ENCODE measurements around the gene OR4S2.

Gene OR4S2, protein sequence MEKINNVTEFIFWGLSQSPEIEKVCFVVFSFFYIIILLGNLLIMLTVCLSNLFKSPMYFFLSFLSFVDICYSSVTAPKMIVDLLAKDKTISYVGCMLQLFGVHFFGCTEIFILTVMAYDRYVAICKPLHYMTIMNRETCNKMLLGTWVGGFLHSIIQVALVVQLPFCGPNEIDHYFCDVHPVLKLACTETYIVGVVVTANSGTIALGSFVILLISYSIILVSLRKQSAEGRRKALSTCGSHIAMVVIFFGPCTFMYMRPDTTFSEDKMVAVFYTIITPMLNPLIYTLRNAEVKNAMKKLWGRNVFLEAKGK

DNA sequence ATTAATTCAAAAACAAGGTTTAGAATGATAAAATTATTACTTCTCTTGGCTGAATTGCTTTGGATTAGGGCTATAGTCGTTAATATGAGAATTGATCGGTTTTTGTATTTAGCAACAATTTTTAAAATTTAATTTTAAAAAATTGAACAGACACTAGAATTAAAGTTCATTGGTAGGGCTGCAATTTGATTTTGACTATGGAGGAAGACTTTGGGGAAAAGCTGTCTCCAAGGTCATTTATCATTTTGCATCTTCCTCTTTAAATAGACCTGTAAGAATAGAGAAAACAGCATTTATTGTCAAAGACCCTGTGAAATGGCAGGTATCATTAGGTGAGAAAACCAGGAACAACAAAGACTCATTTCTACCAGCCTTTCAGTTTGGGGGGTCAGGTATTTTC lies at the start of gene OR4S2:
Gene OR4S2, plus strand, starts transcription at position 301 of the 400 bp plus-strand sequence. CDS start 2,577 bp downstream, outside the sequence.
- H3K4me3 ChIP-seq (ENCODE audit: low read depth, low read length) = no peak within 1 kb of the TSS
- DNase-seq (ENCODE audit: low read depth) = no peak
- TF ChIP-seq CTCF (IDR thresholded peaks at IDR 0.05; ENCODE audit: control insufficient read depth, extremely low read depth, insufficient read depth) = no peak

- no peak within 1 kb of the TSS for H3K4me3 ChIP-seq (ENCODE audit: low read depth, low read length)
- no peak for TF ChIP-seq CTCF (IDR thresholded peaks at IDR 0.05; ENCODE audit: control insufficient read depth, extremely low read depth, insufficient read depth)
- no peak for DNase-seq (ENCODE audit: low read depth)
Measured at GRCh38 chr11:55607545-55607944, 40.6 kb upstream of the OR4S2 start, which contains the start of gene OR4C11. Gene OR4C11, minus strand, starts transcription at chr11:55607645. Its CDS starts 3,272 bp downstream, at chr11:55604373.

DNA sequence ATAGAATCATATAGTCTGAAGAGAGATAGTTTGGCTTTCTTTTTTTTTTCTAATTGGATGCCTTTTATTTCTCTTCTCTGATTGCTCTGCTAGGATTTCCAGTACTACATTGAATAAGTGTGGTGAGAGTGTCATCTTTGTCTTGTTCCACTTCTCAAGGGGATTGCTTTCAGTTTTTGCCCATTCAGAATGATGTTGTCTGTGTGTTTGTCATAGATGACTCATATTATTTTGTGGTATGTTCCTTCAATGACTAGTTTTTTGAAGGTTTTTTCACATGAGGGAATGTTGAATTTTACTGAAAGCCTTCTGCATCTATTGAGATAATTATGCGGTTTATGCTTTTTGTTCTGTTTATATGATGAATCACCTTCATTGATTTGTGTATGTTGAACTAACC lies 23.6 kb upstream of the OR4S2 start:
- no peak overlapping the region for H3K4me3 ChIP-seq (ENCODE audit: low read depth, low read length)
- TF ChIP-seq CTCF (IDR thresholded peaks at IDR 0.05; ENCODE audit: control insufficient read depth, extremely low read depth, insufficient read depth) = no peak
- no peak for DNase-seq (ENCODE audit: low read depth)

DNA sequence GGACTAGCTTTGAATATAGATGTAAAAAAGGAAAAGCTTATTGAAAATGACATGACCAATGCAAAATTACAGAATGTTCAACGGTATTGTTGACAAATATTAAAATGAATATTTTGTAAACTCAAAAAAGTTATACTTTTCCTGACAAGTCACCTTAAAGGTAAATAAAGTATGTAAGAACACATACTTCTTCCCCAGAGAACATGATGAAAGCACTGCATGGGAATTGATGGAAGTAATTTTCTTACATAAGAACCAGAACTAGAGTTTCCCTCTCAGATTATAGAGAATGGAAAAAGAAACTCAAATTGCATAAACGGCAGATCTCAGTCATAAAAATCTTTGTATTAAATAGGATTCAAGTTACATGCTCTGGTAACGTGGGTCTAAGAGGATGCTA lies 13.3 kb upstream of the OR4S2 start, which contains the start of gene OR4P4:
Gene OR4P4, plus strand, starts transcription at position 301 of the 400 bp plus-strand sequence.
- DNase-seq (ENCODE audit: low read depth) = no peak
- TF ChIP-seq CTCF (IDR thresholded peaks at IDR 0.05; ENCODE audit: control insufficient read depth, extremely low read depth, insufficient read depth) = no peak

DNA sequence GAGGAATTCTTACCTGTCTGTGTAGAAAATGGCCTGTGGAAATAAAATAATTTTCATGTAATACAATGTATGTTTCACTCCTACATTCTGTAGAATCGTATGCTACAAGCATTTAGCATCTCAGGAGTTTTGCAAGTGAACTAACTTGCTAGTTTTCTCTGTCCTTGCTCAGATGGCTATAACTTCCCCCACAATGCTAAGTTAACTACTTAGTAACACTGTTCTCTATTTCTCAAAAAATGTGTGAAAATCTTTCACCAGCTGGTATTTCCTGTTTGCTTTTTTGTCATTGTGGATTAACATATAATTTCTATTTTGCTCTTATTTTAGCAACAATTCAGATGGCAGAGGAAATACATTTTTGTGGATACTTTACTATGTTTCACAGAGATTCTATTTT lies 4.4 kb downstream of the OR4S2 start:
- no peak for DNase-seq (ENCODE audit: low read depth)
- no peak overlapping the region for H3K4me3 ChIP-seq (ENCODE audit: low read depth, low read length)
- TF ChIP-seq CTCF (IDR thresholded peaks at IDR 0.05; ENCODE audit: control insufficient read depth, extremely low read depth, insufficient read depth) = no peak

More for the DNA sequence above, 13.3 kb upstream of the OR4S2 start, which contains the start of gene OR4P4:
- no peak within 1 kb of the TSS for H3K4me3 ChIP-seq (ENCODE audit: low read depth, low read length)

GRCh38 chr11:55655096-55655495 lies 7.0 kb downstream of the OR4S2 start:
- TF ChIP-seq CTCF (IDR thresholded peaks at IDR 0.05; ENCODE audit: control insufficient read depth, extremely low read depth, insufficient read depth) = no peak
- no peak for DNase-seq (ENCODE audit: low read depth)
- H3K4me3 ChIP-seq (ENCODE audit: low read depth, low read length) = no peak overlapping the region
